WERI-Rb-1 (cell line): ENCODE measurements around the gene RNF212B.
"Not testable (repeated sequence)": the region's sequence is repeated elsewhere in the genome, so short reads cannot be mapped to it uniquely, and the experiment has no call there.

ENCODE experiments used
- DNase-seq: peaks from one replicate; pipeline ENCODE4 v3.0.0-alpha.2; 2020
- H3K27ac ChIP-seq: fragments of 250-450 bp; sonication (Bioruptor Pico); 2 replicates; pipeline ENCODE4 v1.5.1; 2020; ENCODE audit warnings: mild to moderate bottlenecking, moderate library complexity
- H3K27me3 ChIP-seq: fragments of 250-450 bp; sonication (Bioruptor Pico); 2 replicates; pipeline ENCODE4 v1.5.1; 2021; ENCODE audit warnings: mild to moderate bottlenecking, low read depth, moderate library complexity; ENCODE audit not compliant: insufficient read depth, severe bottlenecking
- H3K36me3 ChIP-seq: fragments of 250-450 bp; sonication (Bioruptor Pico); 2 replicates; pipeline ENCODE4 v1.5.1; 2020; ENCODE audit warnings: mild to moderate bottlenecking, moderate library complexity
- H3K4me3 ChIP-seq: 2 replicates; pipeline ENCODE4 v1.5.1; 2011; ENCODE audit warnings: low read depth, mild to moderate bottlenecking, control low read depth, low read length
- H3K9me3 ChIP-seq: fragments of 250-450 bp; sonication (Bioruptor Pico); 2 replicates; pipeline ENCODE4 v1.5.1; 2021; ENCODE audit warnings: mild to moderate bottlenecking, moderate library complexity; ENCODE audit not compliant: severe bottlenecking
- TF ChIP-seq, protein P1 (sequence below): IDR thresholded peaks from 2 replicates; pipeline ENCODE4 v1.5.1; 2011; ENCODE audit warnings: low read depth, mild to moderate bottlenecking, control low read depth, inconsistent platforms, low read length

Gene RNF212B

DNA sequence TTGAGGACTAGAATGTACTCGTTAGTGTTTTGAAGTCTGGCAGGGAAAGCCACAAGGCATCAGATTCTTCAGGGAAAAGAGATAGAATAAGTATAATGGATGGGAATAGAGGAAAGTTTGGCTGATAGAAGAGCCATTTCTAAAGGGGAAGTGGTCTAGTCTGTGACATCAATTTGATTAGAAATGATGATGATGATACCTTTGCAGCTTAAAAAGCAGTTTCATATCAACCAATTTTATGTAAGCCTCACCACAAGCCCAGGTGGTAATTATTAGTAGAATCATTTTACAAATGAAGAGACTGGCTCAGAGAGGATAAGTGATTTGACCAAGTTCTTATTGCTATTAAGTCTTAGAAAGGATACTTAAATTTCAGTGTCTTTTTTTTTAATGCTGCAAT is 2.9 kb downstream of the RNF212B start:
- no peak for DNase-seq
- Histone ChIP-seq H3K36me3 (no peaks in the 10 kb centered on the region), H3K4me3 (no peak overlapping the region), H3K9me3 (no peaks in the 10 kb centered on the region), H3K27ac (no peak overlapping the region), H3K27me3 (no peaks in the 10 kb centered on the region)
- TF ChIP-seq, protein P1, sequence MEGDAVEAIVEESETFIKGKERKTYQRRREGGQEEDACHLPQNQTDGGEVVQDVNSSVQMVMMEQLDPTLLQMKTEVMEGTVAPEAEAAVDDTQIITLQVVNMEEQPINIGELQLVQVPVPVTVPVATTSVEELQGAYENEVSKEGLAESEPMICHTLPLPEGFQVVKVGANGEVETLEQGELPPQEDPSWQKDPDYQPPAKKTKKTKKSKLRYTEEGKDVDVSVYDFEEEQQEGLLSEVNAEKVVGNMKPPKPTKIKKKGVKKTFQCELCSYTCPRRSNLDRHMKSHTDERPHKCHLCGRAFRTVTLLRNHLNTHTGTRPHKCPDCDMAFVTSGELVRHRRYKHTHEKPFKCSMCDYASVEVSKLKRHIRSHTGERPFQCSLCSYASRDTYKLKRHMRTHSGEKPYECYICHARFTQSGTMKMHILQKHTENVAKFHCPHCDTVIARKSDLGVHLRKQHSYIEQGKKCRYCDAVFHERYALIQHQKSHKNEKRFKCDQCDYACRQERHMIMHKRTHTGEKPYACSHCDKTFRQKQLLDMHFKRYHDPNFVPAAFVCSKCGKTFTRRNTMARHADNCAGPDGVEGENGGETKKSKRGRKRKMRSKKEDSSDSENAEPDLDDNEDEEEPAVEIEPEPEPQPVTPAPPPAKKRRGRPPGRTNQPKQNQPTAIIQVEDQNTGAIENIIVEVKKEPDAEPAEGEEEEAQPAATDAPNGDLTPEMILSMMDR, result no peak

DNA sequence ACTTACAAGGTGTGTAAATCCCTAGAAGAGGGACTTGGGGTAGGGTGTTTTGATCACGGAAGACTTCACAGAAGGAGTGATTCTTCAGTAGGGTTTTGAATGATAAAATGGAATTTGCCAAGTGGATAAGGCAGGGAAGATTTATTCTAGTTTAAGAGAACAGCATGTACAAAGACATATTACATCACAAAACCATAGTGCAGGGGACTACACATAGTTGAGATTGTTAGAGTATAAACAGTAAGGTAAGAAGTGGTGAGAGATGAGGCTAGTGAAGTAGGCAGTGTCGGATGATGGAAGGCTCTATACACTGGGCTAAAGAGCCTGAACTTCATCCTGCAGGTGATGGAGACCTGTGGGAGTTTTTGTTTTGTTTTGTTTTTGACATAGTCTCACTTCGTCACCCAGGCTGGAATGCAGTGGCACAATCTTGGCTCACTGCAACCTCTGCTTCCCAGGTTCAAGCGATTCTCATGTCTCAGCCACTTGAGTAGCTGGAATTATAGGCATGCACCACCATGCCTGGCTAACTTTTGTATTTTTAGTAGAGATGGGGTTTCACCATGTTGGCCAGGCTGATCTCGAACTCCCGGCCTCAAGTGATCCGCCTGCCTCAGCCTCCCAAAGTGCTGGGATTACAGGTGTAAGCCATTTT is 3.5 kb downstream of the RNF212B start:
- H3K4me3 ChIP-seq, H3K27ac ChIP-seq, H3K27me3 ChIP-seq, H3K36me3 ChIP-seq, DNase-seq, H3K9me3 ChIP-seq: not testable (repeated sequence)

DNA sequence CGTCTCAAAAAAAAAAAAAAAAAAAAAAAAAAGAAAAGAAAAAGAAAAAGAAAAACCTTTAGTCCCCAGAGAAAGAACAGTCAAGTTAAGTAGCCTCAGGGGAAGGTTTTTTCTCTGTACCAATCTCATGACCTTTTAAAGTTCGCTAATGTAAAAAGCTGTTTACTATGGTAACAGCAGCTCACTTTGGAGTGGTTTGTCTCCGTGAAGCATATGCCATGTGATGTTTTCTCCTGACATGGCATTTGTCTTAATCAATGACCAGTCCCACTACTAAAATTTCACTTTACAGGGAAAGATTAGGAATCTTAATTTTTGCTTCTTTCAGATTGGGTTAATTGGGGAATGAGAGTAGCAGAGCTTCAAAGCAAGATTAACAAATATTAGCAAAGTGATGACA is 4.3 kb downstream of the RNF212B start:
- H3K36me3 ChIP-seq, result no peaks in the 10 kb centered on the region
- TF ChIP-seq, protein P1, result no peak
- H3K4me3 ChIP-seq, result no peak overlapping the region
- no peak overlapping the region for H3K27ac ChIP-seq
- no peaks in the 10 kb centered on the region for H3K27me3 ChIP-seq
- H3K9me3 ChIP-seq, result no peaks in the 10 kb centered on the region
- no peak for DNase-seq

DNA sequence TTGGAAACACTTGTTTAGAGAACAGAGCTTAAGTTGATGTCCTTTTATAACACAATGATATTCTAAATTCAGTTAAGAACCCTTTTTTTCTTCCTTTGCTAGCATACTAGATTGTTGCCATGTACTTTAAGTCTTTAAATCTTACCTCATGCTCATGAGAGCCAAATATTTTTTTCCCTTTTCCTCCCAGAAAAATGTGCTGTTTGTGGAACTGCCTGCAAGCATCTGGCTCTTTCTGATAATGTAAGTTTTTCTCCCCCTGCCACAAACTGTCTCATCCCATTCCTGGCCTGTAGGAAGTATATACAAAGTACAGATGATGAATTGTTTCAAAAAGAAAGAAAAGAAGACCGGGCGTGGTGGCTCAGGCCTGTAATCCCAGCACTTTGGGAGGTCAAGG is 5.3 kb downstream of the RNF212B start:
- DNase-seq, result no peak
- TF ChIP-seq, protein P1, result no peak

DNA sequence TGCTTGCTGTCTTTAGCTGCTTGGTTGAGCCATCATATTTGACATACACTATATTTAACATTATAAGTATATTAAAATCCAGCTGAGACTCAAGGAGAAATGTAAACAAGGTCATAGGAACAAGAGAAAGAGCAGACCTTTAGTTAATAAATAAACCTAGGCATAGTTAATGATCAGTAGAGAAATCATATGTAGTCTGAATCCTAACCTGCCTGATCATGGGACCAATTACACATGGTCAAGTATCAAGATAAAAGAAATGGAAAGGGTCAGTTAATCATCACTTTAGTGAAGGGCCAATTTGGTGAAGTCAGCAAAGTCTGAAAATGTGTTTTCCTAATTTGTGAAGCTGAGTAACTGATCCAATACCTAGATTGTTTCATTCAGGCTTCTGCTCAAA is 7.5 kb downstream of the RNF212B start:
- Histone ChIP-seq H3K9me3 (no peaks in the 10 kb centered on the region), H3K36me3 (no peaks in the 10 kb centered on the region), H3K27me3 (no peaks in the 10 kb centered on the region), H3K4me3 (no peak overlapping the region), H3K27ac (no peak overlapping the region)
- TF ChIP-seq, protein P1, result no peak
- DNase-seq, result no peak

More for the DNA sequence above, 5.3 kb downstream of the RNF212B start:
- Histone ChIP-seq H3K9me3 (no peaks in the 10 kb centered on the region), H3K36me3 (no peaks in the 10 kb centered on the region), H3K4me3 (no peak overlapping the region), H3K27ac (no peak overlapping the region), H3K27me3 (no peaks in the 10 kb centered on the region)

DNA sequence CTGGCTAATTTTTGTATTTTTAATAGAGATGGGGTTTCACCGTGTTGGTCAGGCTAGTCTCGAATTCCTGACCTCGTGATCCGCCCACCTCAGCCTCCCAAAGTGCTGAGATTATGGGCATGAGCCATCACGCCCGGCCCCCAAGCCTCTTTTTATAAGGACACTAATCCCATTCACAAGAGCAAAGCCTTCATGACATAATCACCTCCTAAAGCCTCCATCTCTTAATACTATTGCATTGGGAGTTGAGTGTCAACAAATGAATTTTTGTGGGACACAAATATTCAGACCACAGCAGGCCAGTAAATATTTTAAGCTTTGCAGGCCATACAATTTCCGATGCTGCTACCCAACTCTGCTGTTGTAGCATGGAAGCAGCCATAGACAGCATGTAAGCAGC is 10.9 kb downstream of the RNF212B start:
- peak; percentile 67 for DNase-seq
- Histone ChIP-seq H3K4me3 (no peak overlapping the region), H3K9me3 (no peaks in the 10 kb centered on the region), H3K27me3 (no peaks in the 10 kb centered on the region), H3K27ac (no peak overlapping the region), H3K36me3 (no peaks in the 10 kb centered on the region)
- TF ChIP-seq, protein P1, result no peak
